Lower lobe of right lung (tissue), 2 donors: ENCODE measurements around the gene RSBN1L. TPM values are rescaled to one million over a fixed set of nuclear protein-coding genes. Genes with fewer than 3 reads are reported as not detected.

ENCODE experiments used
- ATAC-seq, 2 donors: fragments of 200-7000 bp; cut with Tn5 transposase; one replicate each; pipeline ENCODE4 v1.9.1; 2020 to 2022; ENCODE audit warnings: mild to moderate bottlenecking in 2 of 2, moderate library complexity in 2 of 2
- DNase-seq: peaks from one replicate; pipeline ENCODE4 v3.0.0-alpha.2; 2020
- H3K27ac ChIP-seq: fragments of 200-600 bp; one replicate; pipeline ENCODE4 v1.8.0; 2022
- H3K27me3 ChIP-seq: fragments of 200-600 bp; one replicate; pipeline ENCODE4 v1.8.0; 2022; ENCODE audit warnings: low read depth
- H3K36me3 ChIP-seq: fragments of 200-600 bp; one replicate; pipeline ENCODE4 v1.8.0; 2022; ENCODE audit warnings: mild to moderate bottlenecking
- H3K4me1 ChIP-seq: fragments of 200-600 bp; one replicate; pipeline ENCODE4 v1.8.0; 2022
- H3K4me3 ChIP-seq: fragments of 200-600 bp; one replicate; pipeline ENCODE4 v1.8.0; 2022; ENCODE audit warnings: mild to moderate bottlenecking
- H3K9me3 ChIP-seq: fragments of 200-600 bp; one replicate; pipeline ENCODE4 v1.8.0; 2022
- intact Hi-C: fragments of 100-400 bp; cut with DNase I; formaldehyde crosslinking; loops from one replicate; pipeline ENCODE4 v1.11.0; 2022
- total RNA-seq: library from RNA; stranded (reverse); fragmentation: NEBNext Ultra II Directional; extraction: Animal tissue kit (Norgen Biotek cat#: 25700); gene quantifications from one replicate; pipeline ENCODE4 v1.2.1, GENCODE V29; 2021
- TF ChIP-seq, protein P1 (sequence below): fragments of 200-600 bp; IDR thresholded peaks from one replicate; pipeline ENCODE4 v1.8.0; 2022; ENCODE audit warnings: antibody characterized with exemption, mild to moderate bottlenecking
- donor health status: DM: no; HTN: yes; CAD: no; lungs with severe emphysema.

Gene RSBN1L
- total RNA-seq, 1 donor from 2014 or later: 26.8 TPM

DNA sequence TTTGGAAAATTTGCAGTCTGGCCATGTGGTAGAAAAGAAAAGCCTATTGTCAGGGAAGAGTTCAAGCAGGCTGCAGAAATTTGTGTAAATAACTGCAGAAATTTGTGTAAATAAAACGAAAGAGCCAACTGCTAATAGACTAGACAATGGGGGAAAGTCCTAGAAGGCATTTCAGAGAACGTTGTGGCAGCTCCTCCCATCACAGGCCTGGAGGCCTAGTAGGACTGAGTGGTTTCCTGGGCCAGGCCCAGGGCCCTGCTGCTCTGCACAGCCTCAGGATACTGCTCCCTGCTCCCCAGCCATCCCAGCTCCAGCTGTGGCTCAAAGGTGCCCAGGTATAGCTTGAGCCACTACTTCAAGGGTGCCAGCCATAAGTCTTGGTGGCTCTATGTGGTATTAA is 50.9 kb downstream of the RSBN1L start:
- ATAC-seq: peak in 1 of 2 donors; percentile 15
- intact Hi-C loops: no loop called here
- TF ChIP-seq, protein P1, sequence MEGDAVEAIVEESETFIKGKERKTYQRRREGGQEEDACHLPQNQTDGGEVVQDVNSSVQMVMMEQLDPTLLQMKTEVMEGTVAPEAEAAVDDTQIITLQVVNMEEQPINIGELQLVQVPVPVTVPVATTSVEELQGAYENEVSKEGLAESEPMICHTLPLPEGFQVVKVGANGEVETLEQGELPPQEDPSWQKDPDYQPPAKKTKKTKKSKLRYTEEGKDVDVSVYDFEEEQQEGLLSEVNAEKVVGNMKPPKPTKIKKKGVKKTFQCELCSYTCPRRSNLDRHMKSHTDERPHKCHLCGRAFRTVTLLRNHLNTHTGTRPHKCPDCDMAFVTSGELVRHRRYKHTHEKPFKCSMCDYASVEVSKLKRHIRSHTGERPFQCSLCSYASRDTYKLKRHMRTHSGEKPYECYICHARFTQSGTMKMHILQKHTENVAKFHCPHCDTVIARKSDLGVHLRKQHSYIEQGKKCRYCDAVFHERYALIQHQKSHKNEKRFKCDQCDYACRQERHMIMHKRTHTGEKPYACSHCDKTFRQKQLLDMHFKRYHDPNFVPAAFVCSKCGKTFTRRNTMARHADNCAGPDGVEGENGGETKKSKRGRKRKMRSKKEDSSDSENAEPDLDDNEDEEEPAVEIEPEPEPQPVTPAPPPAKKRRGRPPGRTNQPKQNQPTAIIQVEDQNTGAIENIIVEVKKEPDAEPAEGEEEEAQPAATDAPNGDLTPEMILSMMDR: no peak

DNA sequence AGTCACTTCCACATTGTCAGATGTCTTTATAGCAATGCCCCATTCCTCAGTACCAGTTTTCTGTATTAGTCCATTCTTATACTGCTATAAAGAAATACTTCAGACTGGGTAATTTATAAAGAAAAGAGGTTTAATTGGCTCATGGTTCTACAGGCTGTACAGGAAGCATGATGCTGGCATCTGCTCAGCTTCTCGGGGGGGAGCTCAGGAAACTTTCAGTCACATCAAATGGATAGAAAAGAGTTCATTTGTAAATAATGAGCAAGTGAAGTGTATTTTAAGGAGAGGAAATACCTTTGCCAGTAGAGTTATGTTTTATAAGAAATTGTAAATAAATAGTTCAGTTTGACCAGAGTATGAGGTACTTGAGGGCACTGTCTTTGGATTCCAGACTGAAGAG is 51.5 kb downstream of the RSBN1L start:
- Histone ChIP-seq H3K9me3 (no peaks in the 10 kb centered on the region), H3K36me3 (peaks cover 21% of the 10 kb centered on the region), H3K4me1 (peaks cover 17% of the 10 kb centered on the region), H3K4me3 (no peak overlapping the region), H3K27me3 (no peaks in the 10 kb centered on the region), H3K27ac (no peak overlapping the region)
- ATAC-seq (peak in 1 of 2 donors; percentile 18), DNase-seq (no peak)
- intact Hi-C loops: no loop called here
- TF ChIP-seq, protein P1: no peak

More for the DNA sequence above, 50.9 kb downstream of the RSBN1L start:
- H3K36me3 ChIP-seq: peaks cover 24% of the 10 kb centered on the region
- H3K4me1 ChIP-seq: peaks cover 12% of the 10 kb centered on the region
- no peaks in the 10 kb centered on the region for H3K27me3 ChIP-seq
- H3K9me3 ChIP-seq: no peaks in the 10 kb centered on the region
- H3K4me3 ChIP-seq: no peak overlapping the region
- no peak for DNase-seq
- no peak overlapping the region for H3K27ac ChIP-seq

DNA sequence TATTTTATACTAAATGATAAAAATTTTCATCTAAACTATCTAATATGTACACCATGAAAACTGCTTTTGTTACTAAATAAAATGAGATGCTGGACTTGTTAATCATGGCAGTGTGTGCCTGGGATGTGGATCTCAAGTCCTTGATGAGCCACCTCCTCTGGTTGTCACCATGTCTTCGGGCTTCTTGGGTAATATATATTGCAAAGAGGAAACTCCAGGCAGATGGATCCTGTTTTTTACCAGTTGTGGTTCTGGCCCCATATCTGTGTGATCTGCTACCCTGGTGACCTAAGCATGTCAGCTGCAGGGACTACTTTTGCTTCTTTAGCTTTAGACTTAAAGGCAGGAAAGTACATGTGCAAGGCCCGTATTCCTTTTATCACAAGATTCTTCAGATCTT is 55.8 kb downstream of the RSBN1L start:
- Histone ChIP-seq H3K27ac (no peak overlapping the region), H3K36me3 (peaks cover 16% of the 10 kb centered on the region), H3K27me3 (no peaks in the 10 kb centered on the region), H3K9me3 (no peaks in the 10 kb centered on the region), H3K4me1 (peaks cover 22% of the 10 kb centered on the region), H3K4me3 (no peak overlapping the region)
- TF ChIP-seq, protein P1: no peak
- intact Hi-C loops: loop anchor here (10.0 kb wide), 1 partner anchor 97 kb away; no protein-coding TSS in a partner anchor
- no peak for DNase-seq
- ATAC-seq: peak; percentile 62 to 85

DNA sequence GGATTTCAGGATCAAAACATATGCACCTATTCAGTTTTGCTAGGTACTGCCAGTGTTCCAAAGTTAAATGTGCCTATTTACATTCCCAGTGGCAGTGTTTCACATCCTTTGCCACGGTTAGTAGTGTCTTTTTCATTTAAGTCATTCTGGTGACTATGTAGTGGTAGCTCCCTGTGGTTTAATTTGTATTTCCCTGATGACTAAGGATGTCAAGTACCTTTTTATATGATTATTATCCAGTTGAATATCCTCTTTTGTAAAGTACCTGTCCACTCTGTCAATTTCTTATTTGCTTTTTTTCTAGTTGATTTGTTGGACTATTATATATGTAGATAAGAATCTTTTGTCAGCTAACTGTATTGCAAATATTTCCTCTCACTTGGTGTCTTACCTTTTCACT is 56.9 kb downstream of the RSBN1L start:
- intact Hi-C loops: loop anchor here (10.0 kb wide), 1 partner anchor 98 kb away; no protein-coding TSS in a partner anchor
- H3K27ac ChIP-seq: no peak overlapping the region
- peak in 1 of 2 donors; percentile 28 for ATAC-seq
- no peak overlapping the region for H3K4me3 ChIP-seq
- H3K27me3 ChIP-seq: no peaks in the 10 kb centered on the region
- DNase-seq: no peak
- H3K4me1 ChIP-seq: peaks cover 17% of the 10 kb centered on the region
- peaks cover 16% of the 10 kb centered on the region for H3K36me3 ChIP-seq
- TF ChIP-seq, protein P1: no peak
- no peaks in the 10 kb centered on the region for H3K9me3 ChIP-seq

DNA sequence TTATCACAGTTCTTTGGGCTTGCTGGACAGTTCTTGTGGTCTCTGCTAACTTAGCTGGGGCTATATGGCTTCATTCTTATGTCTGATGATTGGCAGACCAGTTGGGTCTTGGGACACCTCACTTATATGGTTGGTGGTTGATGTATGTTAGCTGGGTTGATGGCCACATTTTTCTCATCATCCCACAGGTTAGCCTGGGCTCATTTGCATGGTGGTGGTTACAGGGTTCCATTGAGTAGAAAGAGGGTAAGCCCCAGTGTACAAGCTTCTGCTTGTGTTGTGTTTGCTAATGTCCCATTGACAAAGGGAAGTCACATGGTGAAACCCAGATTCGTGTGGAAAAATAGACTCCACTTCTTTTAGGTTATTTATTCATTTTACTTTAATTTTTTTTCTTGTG is 61.3 kb downstream of the RSBN1L start:
- ATAC-seq: peak in 1 of 2 donors; percentile 51
- intact Hi-C loops: loop anchor here (10.0 kb wide), 1 partner anchor 103 kb away; no protein-coding TSS in a partner anchor
- TF ChIP-seq, protein P1: no peak
- Histone ChIP-seq H3K4me1 (peaks cover 10% of the 10 kb centered on the region), H3K4me3 (no peak overlapping the region), H3K27me3 (no peaks in the 10 kb centered on the region), H3K36me3 (no peaks in the 10 kb centered on the region), H3K9me3 (no peaks in the 10 kb centered on the region), H3K27ac (no peak overlapping the region)
- no peak for DNase-seq
